ENCODE measurements around the gene ERC2.

ERC2 gene

DNA sequence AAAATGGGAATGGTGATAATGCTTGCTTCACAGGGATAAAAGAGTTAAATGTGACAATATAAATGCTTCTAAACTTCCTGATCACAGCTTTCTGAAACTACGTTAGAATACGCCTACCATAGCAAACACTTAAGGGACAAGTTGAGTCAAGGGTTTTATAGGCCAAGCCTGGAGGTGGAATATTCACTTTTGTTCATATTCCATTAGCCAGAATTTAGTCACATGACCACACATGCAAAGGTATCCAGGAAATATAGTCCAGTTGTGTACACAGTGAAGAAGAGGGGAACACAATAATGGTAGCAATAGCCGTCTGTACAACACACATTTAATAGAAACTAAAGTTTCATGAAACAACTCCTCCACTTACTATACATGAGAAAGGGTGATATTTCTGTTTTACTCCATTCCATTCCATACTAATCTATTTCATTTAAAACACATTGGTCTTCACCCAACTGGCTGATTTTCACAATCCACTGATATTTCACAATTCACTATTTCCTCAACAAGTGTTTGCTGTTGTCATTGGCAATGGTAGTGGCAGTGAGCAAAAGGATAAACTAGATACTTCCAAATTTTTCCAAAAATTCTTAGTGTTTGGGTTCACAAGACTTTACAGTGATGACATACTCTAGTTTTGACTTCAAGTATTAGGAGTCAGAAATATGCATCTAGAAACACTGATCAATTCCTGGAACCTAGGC lies 270.9 kb downstream of the ERC2 start:
- no peak for DNase-seq (ENCODE audit: extremely low read depth in 1 of 2, low read depth in 1 of 2)

GRCh38 chr3:56196700-56197099 lies 271.6 kb downstream of the ERC2 start:
- no peak for DNase-seq (ENCODE audit: extremely low read depth in 1 of 2, low read depth in 1 of 2)

GRCh38 chr3:56193519-56193918 lies 274.7 kb downstream of the ERC2 start:
- DNase-seq (ENCODE audit: extremely low read depth in 1 of 2, low read depth in 1 of 2), result no peak

DNA sequence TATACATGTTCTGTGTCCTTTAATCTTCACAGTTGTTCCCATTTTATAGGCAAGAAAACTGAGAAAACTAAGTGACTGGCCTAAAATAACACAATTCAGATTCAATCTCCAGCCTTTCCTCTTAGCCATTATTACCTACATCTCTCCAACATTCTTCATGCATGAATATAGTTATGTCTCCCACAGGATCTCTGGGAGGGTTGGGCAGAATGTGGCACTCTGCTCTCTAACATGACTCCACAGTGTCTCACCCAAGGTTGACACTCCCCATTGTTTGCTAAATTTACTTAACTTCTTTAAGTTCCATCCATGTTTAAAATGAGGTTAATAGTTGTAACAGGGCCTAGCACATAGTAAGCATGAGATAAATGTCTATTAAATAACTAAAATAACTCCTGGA lies 276.3 kb downstream of the ERC2 start:
- DNase-seq (ENCODE audit: extremely low read depth in 1 of 2, low read depth in 1 of 2), result no peak

- DNase-seq (ENCODE audit: extremely low read depth in 1 of 2, low read depth in 1 of 2), result no peak
These were observed 277.4 kb downstream of the ERC2 start for GRCh38 chr3:56190771-56191305.

GRCh38 chr3:56190130-56190529 lies 278.1 kb downstream of the ERC2 start:
- DNase-seq (ENCODE audit: extremely low read depth in 1 of 2, low read depth in 1 of 2), result no peak

DNA sequence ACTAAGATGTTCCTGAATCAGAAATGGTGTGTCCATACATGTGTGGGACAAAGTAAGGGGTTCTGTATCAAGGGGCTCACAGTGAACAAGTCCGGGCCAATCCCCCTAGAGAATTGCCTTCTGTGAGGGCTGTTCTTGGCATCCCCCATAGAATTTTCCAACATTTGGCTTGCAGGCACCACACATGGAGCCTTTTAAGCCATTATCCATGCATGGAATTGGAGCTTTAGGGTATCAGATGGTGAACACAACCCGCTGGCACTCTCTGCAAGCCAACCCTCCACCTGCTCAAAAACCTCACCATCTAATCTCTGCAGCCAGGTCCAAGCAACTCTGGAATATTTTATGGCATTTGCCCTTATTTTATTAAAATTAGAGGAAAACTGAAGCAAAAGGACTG lies 278.7 kb downstream of the ERC2 start:
- DNase-seq (ENCODE audit: extremely low read depth in 1 of 2, low read depth in 1 of 2), result no peak

DNA sequence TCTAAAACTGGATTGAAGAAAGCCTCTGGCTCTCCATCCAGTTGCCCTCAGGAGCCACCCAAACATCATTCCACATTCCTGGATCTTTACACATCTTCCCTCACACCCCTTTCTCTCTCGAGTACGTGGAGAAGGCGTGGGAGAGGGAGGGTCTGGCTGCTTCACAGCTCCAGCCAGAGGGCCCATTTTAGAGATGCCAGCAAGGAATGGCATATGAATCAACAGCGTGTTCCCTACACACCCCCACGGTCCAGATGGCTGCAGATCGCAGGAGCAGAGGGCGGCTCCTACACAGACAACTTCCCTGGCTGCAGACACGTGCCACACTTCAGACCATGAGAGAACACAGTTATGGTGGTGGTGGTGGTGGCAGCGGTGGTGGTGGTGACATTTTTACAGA lies 280.1 kb downstream of the ERC2 start:
- no peak for DNase-seq (ENCODE audit: extremely low read depth in 1 of 2, low read depth in 1 of 2)

GRCh38 chr3:56187051-56187450 lies 281.2 kb downstream of the ERC2 start:
- no peak for DNase-seq (ENCODE audit: extremely low read depth in 1 of 2, low read depth in 1 of 2)

DNA sequence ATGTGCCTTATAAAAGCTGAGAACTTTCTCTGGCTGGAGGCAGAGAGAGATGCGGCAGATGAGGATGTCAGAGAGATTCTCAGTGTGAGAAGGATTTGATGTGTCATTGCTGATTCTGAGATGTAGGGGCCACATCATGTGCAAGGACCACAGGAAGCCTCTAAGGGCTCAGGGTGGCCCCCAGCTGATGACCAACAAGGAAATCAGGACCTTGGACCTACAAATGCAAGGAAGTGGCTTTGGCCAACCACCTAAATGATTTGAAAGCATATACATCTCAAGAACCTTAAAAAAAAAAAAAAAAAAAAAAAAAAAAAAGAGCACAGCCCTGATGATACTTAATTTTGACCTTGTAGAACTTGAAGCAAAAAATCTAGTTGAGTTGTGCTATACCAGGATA lies 282.4 kb downstream of the ERC2 start:
- no peak for DNase-seq (ENCODE audit: extremely low read depth in 1 of 2, low read depth in 1 of 2)

DNA sequence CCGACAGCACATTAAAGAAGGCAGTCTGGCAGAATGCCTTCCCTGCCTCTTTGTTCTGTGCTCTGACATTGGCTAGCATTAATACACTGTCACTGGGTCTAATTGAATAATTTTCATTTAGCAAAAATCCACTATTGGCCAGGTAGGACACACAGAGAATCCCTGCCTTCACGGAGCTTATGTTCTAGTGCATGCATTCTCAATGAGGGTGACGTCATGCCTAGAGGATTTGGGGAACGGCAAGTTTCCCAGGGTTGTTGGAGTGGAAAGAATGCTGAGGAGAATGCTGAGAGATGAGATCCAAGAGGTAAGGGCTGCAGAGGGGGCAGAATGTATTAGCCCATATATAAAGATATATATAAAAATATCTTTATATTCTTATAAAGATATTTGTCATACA lies 284.7 kb downstream of the ERC2 start:
- no peak for DNase-seq (ENCODE audit: extremely low read depth in 1 of 2, low read depth in 1 of 2)

DNA sequence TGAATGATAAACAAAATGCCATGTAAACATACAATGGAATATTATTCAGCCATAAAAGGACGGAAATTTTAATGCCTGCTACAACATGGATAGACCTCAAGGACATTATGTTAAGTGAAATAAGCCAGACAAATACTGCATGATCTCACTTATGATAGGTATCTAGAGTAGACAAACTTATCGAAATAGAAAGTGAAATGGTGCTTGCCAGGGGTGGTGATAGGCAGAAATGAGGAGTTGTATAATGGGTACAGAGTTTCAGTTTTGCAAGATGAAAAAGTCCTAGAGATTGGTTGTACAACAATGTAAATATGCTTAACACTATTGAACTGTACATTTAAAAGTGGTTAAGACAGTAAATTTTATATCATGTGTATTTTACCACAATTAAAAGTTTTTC lies 287.8 kb downstream of the ERC2 start:
- DNase-seq (ENCODE audit: extremely low read depth in 1 of 2, low read depth in 1 of 2), result no peak

DNA sequence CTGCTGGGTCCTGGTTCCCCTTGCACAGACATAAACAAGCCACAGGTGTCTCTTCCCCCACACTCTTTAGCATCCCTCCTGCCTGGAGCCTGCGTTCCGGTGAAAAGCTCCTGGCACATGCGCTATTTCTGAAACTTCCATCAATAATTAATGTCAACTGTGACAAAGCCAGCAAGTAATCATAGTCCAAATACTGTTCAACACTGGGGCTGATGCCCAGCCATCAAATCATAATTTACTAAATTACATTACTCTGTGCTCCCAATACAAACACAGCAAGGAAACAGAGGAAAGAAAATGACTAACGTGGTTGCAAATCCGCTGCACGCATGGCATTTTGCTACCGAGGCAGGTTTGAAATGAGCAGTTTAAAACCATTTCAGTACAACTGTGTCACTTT lies 294.7 kb downstream of the ERC2 start:
- DNase-seq (ENCODE audit: extremely low read depth in 1 of 2, low read depth in 1 of 2), result no peak

- DNase-seq (ENCODE audit: extremely low read depth in 1 of 2, low read depth in 1 of 2), result no peak
These were observed 303.8 kb downstream of the ERC2 start for GRCh38 chr3:56164436-56164835.

GRCh38 chr3:56157693-56158362 lies 310.4 kb downstream of the ERC2 start:
- no peak for DNase-seq (ENCODE audit: extremely low read depth in 1 of 2, low read depth in 1 of 2)

DNA sequence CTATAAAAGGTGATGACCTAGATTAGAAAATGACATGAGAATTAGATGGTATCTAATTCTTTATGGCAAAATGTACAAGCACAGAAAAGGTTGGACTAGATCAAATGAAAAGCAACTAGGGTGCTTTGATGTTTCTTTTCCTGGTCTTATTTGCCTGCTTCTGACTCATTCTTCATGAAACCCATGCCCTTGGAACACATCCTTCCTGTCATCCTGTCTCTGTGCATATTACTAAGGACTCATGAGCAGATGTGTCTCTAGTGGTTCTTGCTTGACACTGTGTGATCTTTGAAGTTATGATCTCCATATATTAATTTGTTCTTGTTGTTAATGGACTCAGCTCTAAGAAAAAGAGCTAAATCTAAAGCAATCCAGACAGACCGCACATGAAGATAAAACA lies 314.0 kb downstream of the ERC2 start:
- no peak for DNase-seq (ENCODE audit: extremely low read depth in 1 of 2, low read depth in 1 of 2)

DNA sequence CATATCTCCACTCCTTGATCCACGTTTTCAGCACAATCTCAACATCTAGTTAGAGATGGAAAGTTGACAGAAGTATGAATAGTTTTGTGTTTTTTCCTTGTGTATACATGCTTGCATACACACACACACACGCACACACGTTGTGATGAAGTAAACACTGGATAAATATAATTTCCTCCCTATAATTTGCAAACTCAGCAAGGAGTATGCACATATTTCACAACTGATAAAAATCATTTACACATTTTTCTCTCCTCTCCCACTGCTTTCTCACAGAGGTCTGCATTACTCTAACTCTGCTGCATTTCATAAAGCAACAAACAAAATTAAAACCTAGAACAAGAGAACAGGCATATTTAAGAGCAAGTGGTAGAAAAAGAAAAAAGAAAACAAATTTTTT lies 320.9 kb downstream of the ERC2 start:
- DNase-seq (ENCODE audit: extremely low read depth in 1 of 2, low read depth in 1 of 2), result no peak

DNA sequence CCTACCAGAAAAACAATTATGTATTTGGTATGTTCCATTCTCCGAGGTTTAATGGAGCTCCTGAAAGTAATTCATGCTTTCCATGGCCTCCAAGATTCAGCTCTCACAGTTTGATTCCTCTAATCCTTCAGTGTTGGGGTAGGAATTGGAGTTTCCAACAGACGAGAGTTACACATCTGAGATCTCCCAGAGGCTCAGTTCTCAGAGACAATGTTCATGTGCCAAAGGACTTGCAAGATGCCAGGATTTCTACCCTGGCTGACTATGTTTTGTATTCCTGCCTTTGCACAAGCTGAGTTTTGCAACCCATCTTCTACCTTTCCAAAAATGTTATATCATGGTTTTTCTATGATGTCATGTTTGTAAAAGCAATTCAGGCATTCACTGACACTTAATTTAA lies 322.9 kb downstream of the ERC2 start:
- DNase-seq (ENCODE audit: extremely low read depth in 1 of 2, low read depth in 1 of 2), result no peak

- no peak for DNase-seq (ENCODE audit: extremely low read depth in 1 of 2, low read depth in 1 of 2)
These were observed 323.5 kb downstream of the ERC2 start for GRCh38 chr3:56144805-56145204.

DNA sequence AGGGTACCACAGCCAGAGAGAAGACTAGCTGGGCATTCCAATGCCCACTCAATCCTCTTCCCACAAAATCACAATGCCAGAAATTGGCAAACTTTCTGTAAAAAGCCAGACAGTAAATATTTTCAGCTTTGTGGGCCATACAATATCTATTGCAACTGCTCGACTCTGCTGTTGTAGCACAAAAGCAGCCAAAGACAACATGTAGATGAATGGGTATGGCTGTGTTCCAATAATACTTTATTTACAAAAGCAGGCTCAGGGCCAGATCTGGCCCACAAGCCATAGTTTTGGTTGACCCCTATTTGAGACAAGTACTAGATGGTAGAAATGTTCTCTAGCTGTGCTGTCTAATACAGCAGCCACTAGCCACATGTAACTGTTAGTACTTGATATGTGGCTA lies 330.9 kb downstream of the ERC2 start:
- DNase-seq (ENCODE audit: extremely low read depth in 1 of 2, low read depth in 1 of 2), result no peak

DNA sequence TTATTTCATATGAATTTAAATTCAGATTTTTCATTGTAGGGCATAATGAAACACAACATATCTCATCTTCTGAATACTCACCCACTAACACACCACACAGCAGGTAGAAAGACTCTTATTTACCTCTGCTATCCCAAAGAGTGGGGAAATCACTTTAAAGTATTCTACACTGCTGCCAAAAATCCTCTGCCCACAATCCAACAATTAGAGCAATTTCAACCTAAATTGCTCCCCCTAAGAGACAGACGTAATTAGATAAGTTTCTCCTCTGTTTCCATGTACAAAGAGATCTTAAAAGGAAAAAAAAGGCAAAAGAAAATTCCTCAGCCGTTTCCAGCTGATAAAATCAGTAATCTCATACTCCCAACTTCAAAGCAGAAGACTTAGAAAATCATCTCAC lies 331.8 kb downstream of the ERC2 start:
- no peak for DNase-seq (ENCODE audit: extremely low read depth in 1 of 2, low read depth in 1 of 2)

DNA sequence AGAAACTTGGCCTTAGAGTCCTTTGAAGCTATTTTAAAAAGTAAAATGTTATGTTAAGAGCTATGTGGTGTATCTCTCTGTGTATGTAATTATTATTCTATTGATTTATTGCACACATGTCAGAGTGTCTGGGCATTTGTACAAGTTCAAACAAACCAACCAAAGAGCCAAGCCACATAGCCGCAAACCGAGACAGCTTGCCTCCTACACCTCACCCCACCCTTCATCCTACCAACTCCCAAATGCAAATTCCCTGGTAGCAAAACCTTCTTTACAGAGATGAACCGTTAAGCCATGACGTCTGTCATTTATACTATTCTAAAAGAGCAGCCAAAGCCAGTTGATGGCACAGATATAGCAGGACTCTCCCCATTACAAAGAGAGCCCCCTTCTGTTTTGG lies 332.3 kb downstream of the ERC2 start:
- no peak for DNase-seq (ENCODE audit: extremely low read depth in 1 of 2, low read depth in 1 of 2)

- no peak for DNase-seq (ENCODE audit: extremely low read depth in 1 of 2, low read depth in 1 of 2)
These were observed 334.8 kb downstream of the ERC2 start for GRCh38 chr3:56133423-56133822.

Measured in activated CD8-positive, alpha-beta memory T cell treated with anti-CD3 and anti-CD28 coated beads for 1 hour (primary cell).